ENCODE data around the gene VAMP7.
"Not testable (repeated sequence)": the region's sequence is repeated elsewhere in the genome, so short reads cannot be mapped to it uniquely, and the experiment has no call there.

The VAMP7 gene

GRCh38 chrX:155881158-155881993 is at the start of gene VAMP7:
Gene VAMP7 (plus strand): TSS chrX:155881345. CDS start chrX:155889467, 8,122 bp downstream.
- DNase-seq, result peak; percentile 82 to 84

GRCh38 chrX:155841232-155841631 is 39.9 kb upstream of the VAMP7 start:
- peak; percentile 37 to 65 for DNase-seq

- not testable (repeated sequence) for DNase-seq
Observed at GRCh38 chrX:155851786-155852185, 29.4 kb upstream of the VAMP7 start.

- DNase-seq, result no peak
Observed at GRCh38 chrX:155857561-155857960, 23.6 kb upstream of the VAMP7 start.

- DNase-seq, result no peak
Observed at GRCh38 chrX:155864655-155865054, 16.5 kb upstream of the VAMP7 start.

GRCh38 chrX:155865193-155865592 is 16.0 kb upstream of the VAMP7 start:
- DNase-seq, result no peak

- DNase-seq, result no peak
Observed at GRCh38 chrX:155867821-155868220, 13.3 kb upstream of the VAMP7 start.

- DNase-seq, result no peak
Observed at GRCh38 chrX:155870958-155871357, 10.2 kb upstream of the VAMP7 start.

GRCh38 chrX:155871934-155872333 is 9.2 kb upstream of the VAMP7 start:
- no peak for DNase-seq

GRCh38 chrX:155873188-155873587 is 8.0 kb upstream of the VAMP7 start:
- peak in 1 of 2 donors; percentile 4 for DNase-seq

- no peak for DNase-seq
Observed at GRCh38 chrX:155874571-155875244, 6.4 kb upstream of the VAMP7 start.

- DNase-seq, result no peak
Observed at GRCh38 chrX:155876704-155877103, 4.4 kb upstream of the VAMP7 start.

- no peak for DNase-seq
Observed at GRCh38 chrX:155877288-155877687, 3.9 kb upstream of the VAMP7 start.

GRCh38 chrX:155880586-155881157 is 473 bp upstream of the VAMP7 start:
- DNase-seq, result no peak

GRCh38 chrX:155886409-155886808 is 5.3 kb downstream of the VAMP7 start:
- DNase-seq, result no peak

GRCh38 chrX:155888139-155888538 is 7.0 kb downstream of the VAMP7 start:
- DNase-seq, result peak; percentile 25 to 37

GRCh38 chrX:155889328-155889727 is 8.2 kb downstream of the VAMP7 start:
- no peak for DNase-seq

- DNase-seq, result peak; percentile 53 to 69
Observed at GRCh38 chrX:155891446-155892210, 10.5 kb downstream of the VAMP7 start.

- DNase-seq, result no peak
Observed at GRCh38 chrX:155893521-155893920, 12.4 kb downstream of the VAMP7 start.

- DNase-seq, result no peak
Observed at GRCh38 chrX:155896512-155896911, 15.4 kb downstream of the VAMP7 start.

GRCh38 chrX:155899366-155899765 is 18.2 kb downstream of the VAMP7 start:
- no peak for DNase-seq

GRCh38 chrX:155900765-155901164 is 19.6 kb downstream of the VAMP7 start:
- DNase-seq, result no peak

GRCh38 chrX:155907661-155908060 is 26.5 kb downstream of the VAMP7 start:
- not testable (repeated sequence) for DNase-seq

Data from inflammatory macrophage treated with lipopolysaccharide for 1 hour (primary cell).